Small intestine (tissue), 7 donors: ENCODE results near the gene BAAT. TPM values are rescaled to one million over a fixed set of nuclear protein-coding genes. Genes with fewer than 3 reads are reported as not detected.
A peak's percentile ranks its signal among the peaks of the same experiment; 100 is the strongest.

Experiments used
- DNase-seq, 2 donors: peaks; one replicate each; pipeline versions ENCODE4 v3.0.0 to v3.0.0-alpha.2; 2013
- FAIRE-seq: peaks from 2 replicates; lab custom pipeline; 2012; peaks lifted over from hg19 to GRCh38; lab: Jason Lieb, UNC
- H3K27ac ChIP-seq, 3 donors: one replicate each; pipeline ENCODE4 v1.5.1; 2013; ENCODE audit warnings: low read length in 2 of 3, mild to moderate bottlenecking in 2 of 3, control low read depth in 1 of 3, inconsistent platforms in 1 of 3, low read depth in 1 of 3, moderate library complexity in 1 of 3
- H3K27me3 ChIP-seq, 3 donors: one replicate each; pipeline ENCODE4 v1.6.1; 2013; ENCODE audit warnings: low read length in 3 of 3, inconsistent platforms in 1 of 3; ENCODE audit not compliant: control insufficient read depth in 3 of 3, insufficient read depth in 3 of 3
- H3K36me3 ChIP-seq, 3 donors: one replicate each; pipeline ENCODE4 v1.6.1; 2013; ENCODE audit warnings: low read length in 3 of 3, inconsistent platforms in 1 of 3, low read depth in 1 of 3, mild to moderate bottlenecking in 1 of 3, moderate library complexity in 1 of 3; ENCODE audit not compliant: control insufficient read depth in 3 of 3, insufficient read depth in 2 of 3
- H3K4me1 ChIP-seq, 3 donors: one replicate each; pipeline ENCODE4 v1.6.1; 2013; ENCODE audit warnings: low read length in 2 of 3, inconsistent platforms in 1 of 3, low read depth in 1 of 3, mild to moderate bottlenecking in 1 of 3, moderate library complexity in 1 of 3; ENCODE audit not compliant: control insufficient read depth in 3 of 3, insufficient read depth in 2 of 3
- H3K4me3 ChIP-seq, 3 donors: one replicate each; pipeline ENCODE4 v1.5.1; 2013; ENCODE audit warnings: low read length in 3 of 3, control low read depth in 1 of 3, inconsistent platforms in 1 of 3, low read depth in 1 of 3, mild to moderate bottlenecking in 1 of 3, moderate library complexity in 1 of 3
- H3K9me3 ChIP-seq, 2 donors: one replicate each; pipeline ENCODE4 v1.6.1; 2013; ENCODE audit warnings: low read depth in 1 of 2, low read length in 1 of 2; ENCODE audit not compliant: control insufficient read depth in 2 of 2, insufficient read depth in 1 of 2
- WGBS, 3 donors: extraction: QIAGEN DNeasy Blood & Tissue Kit; methylation state at CpG; one replicate each; pipeline ENCODE4 v1.1.7; 2013; 5-methylcytosine and 5-hydroxymethylcytosine counted together
- polyA plus RNA-seq, 4 donors: library from polyadenylated mRNA; stranded (reverse) in 3 of 4; unstranded in 1 of 4; fragments of 200-250 nt in 3 of 4; fragments of 120-200 nt in 1 of 4; gene quantifications; one replicate each; pipeline versions ENCODE4 v1.2.1 to v1.2.3, GENCODE V29; 2013
- donor health status: healthy with polysubstance abuse.
- donor health status: control.
- donor health status: control.
- donor health status: Bipolar disorder and iron deficiency.
- donor health status: healthy.

Gene BAAT
- polyA plus RNA-seq, 4 donors, result 0.04 to 2.2 TPM; not detected in 2

- Histone ChIP-seq H3K9me3 (peaks cover 5 to 62% of the 10 kb centered on the region in 2 donors), H3K36me3 (peaks cover 9 to 35% (median 21%) of the 10 kb centered on the region in 3 donors), H3K27ac (no peak overlapping the region), H3K4me1 (no peaks in the 10 kb centered on the region), H3K27me3 (no peaks in the 10 kb centered on the region), H3K4me3 (no peak overlapping the region)
- DNase-seq, result no peak
- WGBS, 3 donors, result 97 to 98% (median 98%) methylated on average over 4 of the region's 4 CpGs
- FAIRE-seq, result no peak
These were observed 24.3 kb upstream of the BAAT start for GRCh38 chr9:101409079-101409477.

- DNase-seq, result no peak
- Histone ChIP-seq H3K4me1 (no peaks in the 10 kb centered on the region), H3K4me3 (no peak overlapping the region), H3K36me3 (peaks cover 9 to 40% (median 27%) of the 10 kb centered on the region in 3 donors), H3K9me3 (peaks cover 5 to 63% of the 10 kb centered on the region in 2 donors), H3K27ac (no peak overlapping the region), H3K27me3 (no peaks in the 10 kb centered on the region)
- 95 to 98% (median 97%) methylated on average over 5 of the region's 5 CpGs for WGBS, 3 donors
- FAIRE-seq, result no peak
These were observed 23.7 kb upstream of the BAAT start for GRCh38 chr9:101408374-101409078.

DNA sequence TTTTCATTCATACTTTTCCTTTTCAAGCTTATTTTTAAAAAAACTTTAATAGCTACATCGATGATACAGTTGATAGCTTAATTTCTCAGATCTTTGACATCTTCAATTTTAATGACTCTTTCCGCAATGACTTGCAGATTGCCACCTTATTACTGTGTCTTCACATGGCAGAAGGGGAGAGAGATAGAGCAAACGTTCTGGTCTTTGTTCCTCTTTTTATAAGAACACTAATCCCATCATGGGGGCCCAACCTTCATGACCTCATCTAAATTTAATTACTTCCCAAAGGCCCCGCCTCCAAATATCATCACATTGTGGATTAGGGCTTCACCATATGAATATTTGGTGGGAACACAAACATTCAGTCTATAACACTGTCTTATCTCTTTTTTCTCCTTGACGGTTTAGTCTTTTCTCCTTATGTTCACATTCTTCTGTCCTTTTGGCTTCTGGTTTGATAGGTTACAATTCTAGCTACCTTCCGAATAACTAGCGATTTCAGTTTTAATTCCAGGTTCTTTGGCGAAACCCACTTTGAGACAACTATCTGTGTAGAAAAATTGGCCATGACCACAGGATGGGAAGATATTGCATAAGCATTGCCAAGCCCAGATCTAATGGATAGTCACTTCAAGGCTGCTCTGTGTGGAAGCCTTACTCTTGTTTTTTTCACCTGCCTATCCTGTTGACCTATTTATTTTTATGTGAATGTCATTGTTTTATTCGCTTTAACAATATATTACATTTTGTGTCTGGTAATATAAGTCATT is 18.9 kb upstream of the BAAT start:
- DNase-seq (no peak), FAIRE-seq (no peak)
- H3K4me1 ChIP-seq, result peaks cover 5 to 10% (median 9%) of the 10 kb centered on the region in 3 donors
- no peaks in the 10 kb centered on the region for H3K27me3 ChIP-seq
- H3K27ac ChIP-seq, result no peak overlapping the region
- 91 to 94% (median 91%) methylated on average over 9 of the region's 9 CpGs for WGBS, 3 donors
- H3K4me3 ChIP-seq, result no peak overlapping the region
- H3K36me3 ChIP-seq, result peaks cover 17 to 48% (median 25%) of the 10 kb centered on the region in 3 donors
- peaks cover 1 to 53% of the 10 kb centered on the region in 2 donors for H3K9me3 ChIP-seq

DNA sequence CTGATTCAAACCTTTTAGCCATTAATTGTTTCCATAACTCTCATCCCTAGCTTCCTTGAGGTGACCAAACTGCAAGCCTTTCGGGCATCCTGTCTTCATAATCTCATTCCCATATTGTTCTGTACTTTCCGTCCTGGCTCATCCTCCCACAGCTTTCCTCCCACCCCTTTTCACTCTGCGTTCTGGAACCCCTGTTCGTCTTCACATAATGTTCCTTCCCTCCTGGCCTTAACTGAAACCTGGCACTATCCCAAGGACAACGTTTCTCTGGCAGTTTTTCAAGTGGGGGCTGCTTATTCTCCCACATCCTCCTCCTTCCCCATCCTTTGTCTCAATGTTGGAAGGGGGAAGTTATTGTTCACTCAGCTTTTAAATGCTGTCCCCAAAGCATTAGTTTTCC is 15.3 kb upstream of the BAAT start:
- DNase-seq (no peak), FAIRE-seq (no peak)
- 34 to 61% (median 37%) methylated on average over 5 of the region's 5 CpGs for WGBS, 3 donors
- Histone ChIP-seq H3K27ac (peak overlapping the region in 1 of 3 donors; percentile 81), H3K4me3 (peak overlapping the region in 2 of 3 donors; percentile 90 to 99), H3K27me3 (no peaks in the 10 kb centered on the region), H3K4me1 (peaks cover 5 to 10% (median 9%) of the 10 kb centered on the region in 3 donors), H3K9me3 (peaks cover 0 to 23% of the 10 kb centered on the region in 2 donors), H3K36me3 (peaks cover 8 to 19% (median 9%) of the 10 kb centered on the region in 3 donors)

- Histone ChIP-seq H3K9me3 (peaks cover 0 to 23% of the 10 kb centered on the region in 2 donors), H3K36me3 (peaks cover 6 to 15% (median 9%) of the 10 kb centered on the region in 3 donors), H3K4me3 (peak overlapping the region; percentile 72 to 99 (median 90)), H3K27ac (peak overlapping the region in 2 of 3 donors; percentile 81 to 87), H3K27me3 (no peaks in the 10 kb centered on the region), H3K4me1 (peaks cover 5 to 10% (median 9%) of the 10 kb centered on the region in 3 donors)
- FAIRE-seq (no peak), DNase-seq (no peak)
- WGBS, 3 donors, result 2 to 7% (median 5%) methylated on average over 2 of the region's 2 CpGs
These were observed 14.8 kb upstream of the BAAT start for GRCh38 chr9:101399643-101399970.

- FAIRE-seq, result no peak
- DNase-seq, result peak in 1 of 2 donors; percentile 56
- Histone ChIP-seq H3K27ac (peak overlapping the region; percentile 47 to 87 (median 81)), H3K27me3 (no peaks in the 10 kb centered on the region), H3K4me3 (peak overlapping the region; percentile 72 to 99 (median 90)), H3K9me3 (peaks cover 0 to 28% of the 10 kb centered on the region in 2 donors), H3K36me3 (peaks cover 6 to 15% (median 9%) of the 10 kb centered on the region in 3 donors), H3K4me1 (peaks cover 5 to 10% (median 9%) of the 10 kb centered on the region in 3 donors)
- WGBS, 3 donors, result 1 to 2% (median 1%) methylated on average over 26 to 28 of the region's 28 CpGs
These were observed 14.3 kb upstream of the BAAT start for GRCh38 chr9:101398930-101399642.

DNA sequence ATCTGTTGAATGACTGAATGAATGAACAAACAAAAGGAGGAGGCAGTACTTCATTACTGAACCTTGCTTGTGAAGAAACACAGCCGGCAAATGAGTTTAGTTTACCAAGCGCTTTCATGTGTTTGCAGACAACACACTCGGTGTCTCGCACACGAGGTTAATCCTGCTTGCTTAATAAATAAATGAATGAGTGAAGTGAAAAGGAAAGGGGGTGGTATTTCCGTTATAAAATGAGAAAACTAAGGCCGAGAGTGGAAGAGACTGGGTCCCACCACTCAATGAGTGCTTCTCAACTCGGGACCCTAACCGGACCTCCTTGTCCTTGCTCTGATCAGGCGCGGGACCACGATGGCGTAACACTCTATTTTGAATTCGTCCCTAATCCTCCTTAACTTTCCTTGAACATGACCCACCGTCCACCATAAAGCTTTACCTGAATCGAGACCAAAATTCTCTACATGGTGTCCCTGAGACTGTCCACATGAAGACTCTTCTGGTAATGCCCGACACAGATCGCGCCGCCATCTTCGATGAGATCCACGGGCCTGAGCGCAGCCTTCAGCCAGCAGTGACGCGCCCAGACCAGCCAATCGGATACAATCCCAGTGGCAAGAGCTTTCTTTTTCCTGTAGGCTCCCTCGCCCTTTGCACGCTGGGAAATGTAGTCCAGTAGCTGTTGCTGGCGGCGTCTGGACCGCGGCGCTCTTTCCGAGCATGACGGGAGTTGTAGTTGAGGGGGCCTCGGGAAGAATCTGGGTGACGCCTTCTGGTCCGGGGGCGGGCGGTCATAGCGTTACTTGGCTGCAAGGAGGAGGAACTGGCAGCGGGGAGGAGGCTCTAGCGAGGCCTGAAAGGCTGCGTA is 13.5 kb upstream of the BAAT start, which contains the start of the genes MRPL50 and ZNF189:
MRPL50 (minus strand) TSS at position 551 of the 862 bp plus-strand sequence; CDS start at position 525, 26 bp downstream.
ZNF189 (plus strand) TSS at position 784 of the 862 bp plus-strand sequence. CDS start 306 bp downstream, outside the sequence.
- peak within 1 kb of the TSS; percentile 54 to 87 (median 81) for H3K27ac ChIP-seq
- peaks cover 0 to 11% (median 9%) of the 10 kb centered on the region in 3 donors for H3K36me3 ChIP-seq
- DNase-seq (peak; percentile 100), FAIRE-seq (peak; percentile 39)
- 0 to 1% (median 0%) methylated on average over 44 of the region's 44 CpGs for WGBS, 3 donors
- H3K4me1 ChIP-seq, result peaks cover 5 to 10% (median 9%) of the 10 kb centered on the region in 3 donors
- no peaks in the 10 kb centered on the region for H3K27me3 ChIP-seq
- H3K4me3 ChIP-seq, result peak within 1 kb of the TSS; percentile 72 to 99 (median 90)
- peaks cover 0 to 25% of the 10 kb centered on the region in 2 donors for H3K9me3 ChIP-seq
